Activated naive CD8-positive, alpha-beta T cell treated with anti-CD3 and anti-CD28 coated beads for 36 hours (primary cell): ENCODE data around the gene LCE2A. TPM values are rescaled to one million over a fixed set of nuclear protein-coding genes. Genes with fewer than 3 reads are reported as not detected.
"Not testable (repeated sequence)": the region's sequence is repeated elsewhere in the genome, so short reads cannot be mapped to it uniquely, and the experiment has no call there.

Experiments used
- DNase-seq: peaks from one replicate; pipeline ENCODE4 v3.0.0; 2021
- H3K27ac Mint-ChIP-seq: one replicate; pipeline ENCODE4 v1.8.0; 2022; ENCODE audit warnings: mild to moderate bottlenecking, moderate library complexity, mixed read lengths
- H3K27me3 Mint-ChIP-seq: one replicate; pipeline ENCODE4 v1.8.0; 2022; ENCODE audit warnings: mild to moderate bottlenecking, mixed read lengths
- H3K36me3 Mint-ChIP-seq: one replicate; pipeline ENCODE4 v1.8.0; 2021; ENCODE audit warnings: mild to moderate bottlenecking, mixed read lengths
- H3K4me1 Mint-ChIP-seq: one replicate; pipeline ENCODE4 v1.8.0; 2021; ENCODE audit warnings: mixed read lengths
- H3K4me3 Mint-ChIP-seq: one replicate; pipeline ENCODE4 v1.8.0; 2022; ENCODE audit warnings: mild to moderate bottlenecking, moderate library complexity, mixed read lengths
- H3K9me3 Mint-ChIP-seq: one replicate; pipeline ENCODE4 v1.8.0; 2022; ENCODE audit warnings: mixed read lengths
- total RNA-seq, 2 experiments: library from RNA; stranded (reverse); gene quantifications; one replicate each; pipeline ENCODE4 v1.2.3, GENCODE V29; 2021

The LCE2A gene
- not detected for total RNA-seq

GRCh38 chr1:152697701-152698600, at the start of gene LCE2A:
TSS of gene LCE2A (plus strand) at chr1:152698345. CDS start at chr1:152698902, 557 bp downstream.
- Mint-ChIP-seq H3K27me3 (peaks cover 18% of the 10 kb centered on the region), H3K27ac (no peak within 1 kb of the TSS), H3K36me3 (no peaks in the 10 kb centered on the region), H3K4me1 (no peaks in the 10 kb centered on the region), H3K9me3 (peaks cover under 1% of the 10 kb centered on the region), H3K4me3 (no peak within 1 kb of the TSS)
- DNase-seq = no peak

GRCh38 chr1:152654110-152654509, 44.0 kb upstream of the LCE2A start:
- no peak overlapping the region for H3K27ac Mint-ChIP-seq
- DNase-seq = peak; percentile 41
- H3K9me3 Mint-ChIP-seq = no peaks in the 10 kb centered on the region
- H3K4me3 Mint-ChIP-seq = no peak overlapping the region
- peaks cover 2% of the 10 kb centered on the region for H3K4me1 Mint-ChIP-seq
- H3K27me3 Mint-ChIP-seq = peaks cover 5% of the 10 kb centered on the region
- no peaks in the 10 kb centered on the region for H3K36me3 Mint-ChIP-seq

- H3K27ac Mint-ChIP-seq = no peak overlapping the region
- peaks cover 5% of the 10 kb centered on the region for H3K27me3 Mint-ChIP-seq
- no peak overlapping the region for H3K4me3 Mint-ChIP-seq
- H3K36me3 Mint-ChIP-seq = no peaks in the 10 kb centered on the region
- DNase-seq = no peak
- H3K4me1 Mint-ChIP-seq = peaks cover 2% of the 10 kb centered on the region
- no peaks in the 10 kb centered on the region for H3K9me3 Mint-ChIP-seq
Observed at GRCh38 chr1:152656459-152656858, 41.7 kb upstream of the LCE2A start.

- no peaks in the 10 kb centered on the region for H3K9me3 Mint-ChIP-seq
- H3K27ac Mint-ChIP-seq = no peak overlapping the region
- no peaks in the 10 kb centered on the region for H3K36me3 Mint-ChIP-seq
- peaks cover 2% of the 10 kb centered on the region for H3K4me1 Mint-ChIP-seq
- no peak overlapping the region for H3K4me3 Mint-ChIP-seq
- no peak for DNase-seq
- peaks cover 5% of the 10 kb centered on the region for H3K27me3 Mint-ChIP-seq
Observed at GRCh38 chr1:152657677-152658076, 40.5 kb upstream of the LCE2A start.

- Mint-ChIP-seq H3K9me3 (no peaks in the 10 kb centered on the region), H3K4me3 (no peak overlapping the region), H3K4me1 (peaks cover 2% of the 10 kb centered on the region), H3K36me3 (no peaks in the 10 kb centered on the region), H3K27me3 (peaks cover 4% of the 10 kb centered on the region), H3K27ac (no peak overlapping the region)
- DNase-seq = no peak
Observed at GRCh38 chr1:152658649-152659048, 39.5 kb upstream of the LCE2A start.

- peaks cover 11% of the 10 kb centered on the region for H3K27me3 Mint-ChIP-seq
- H3K4me1 Mint-ChIP-seq = no peaks in the 10 kb centered on the region
- H3K9me3 Mint-ChIP-seq = no peaks in the 10 kb centered on the region
- no peaks in the 10 kb centered on the region for H3K36me3 Mint-ChIP-seq
- no peak within 1 kb of the TSS for H3K27ac Mint-ChIP-seq
- H3K4me3 Mint-ChIP-seq = no peak within 1 kb of the TSS
- no peak for DNase-seq
Observed at GRCh38 chr1:152663098-152663497, 35.0 kb upstream of the LCE2A start, which contains the start of gene LCE2D. TSS of gene LCE2D (plus strand) at chr1:152663380. CDS start at chr1:152664106, 726 bp downstream.

GRCh38 chr1:152666171-152666570, 32.0 kb upstream of the LCE2A start:
- not testable (repeated sequence) for H3K36me3 Mint-ChIP-seq, H3K9me3 Mint-ChIP-seq, H3K4me1 Mint-ChIP-seq, DNase-seq, H3K27ac Mint-ChIP-seq, H3K4me3 Mint-ChIP-seq
- peaks cover 16% of the 10 kb centered on the region for H3K27me3 Mint-ChIP-seq

- Mint-ChIP-seq H3K9me3 (no peaks in the 10 kb centered on the region), H3K36me3 (no peaks in the 10 kb centered on the region), H3K27ac (no peak overlapping the region), H3K4me1 (no peaks in the 10 kb centered on the region), H3K4me3 (no peak overlapping the region), H3K27me3 (peaks cover 16% of the 10 kb centered on the region)
- no peak for DNase-seq
Observed at GRCh38 chr1:152667648-152668047, 30.5 kb upstream of the LCE2A start.

- Mint-ChIP-seq H3K4me3 (no peak overlapping the region), H3K9me3 (no peaks in the 10 kb centered on the region), H3K27me3 (peaks cover 16% of the 10 kb centered on the region), H3K36me3 (no peaks in the 10 kb centered on the region), H3K4me1 (no peaks in the 10 kb centered on the region), H3K27ac (no peak overlapping the region)
- no peak for DNase-seq
Observed at GRCh38 chr1:152673016-152673415, 25.1 kb upstream of the LCE2A start.

- H3K4me1 Mint-ChIP-seq, H3K9me3 Mint-ChIP-seq, H3K36me3 Mint-ChIP-seq, H3K27ac Mint-ChIP-seq, DNase-seq, H3K4me3 Mint-ChIP-seq: not testable (repeated sequence)
- peaks cover 28% of the 10 kb centered on the region for H3K27me3 Mint-ChIP-seq
Observed at GRCh38 chr1:152674983-152675382, 23.2 kb upstream of the LCE2A start, which contains the start of gene LCE2C. TSS of gene LCE2C (plus strand) at chr1:152675279. CDS start at chr1:152676016, 737 bp downstream.

- H3K4me1 Mint-ChIP-seq = no peaks in the 10 kb centered on the region
- H3K27ac Mint-ChIP-seq = no peak overlapping the region
- H3K9me3 Mint-ChIP-seq = no peaks in the 10 kb centered on the region
- no peak for DNase-seq
- H3K36me3 Mint-ChIP-seq = no peaks in the 10 kb centered on the region
- peaks cover 23% of the 10 kb centered on the region for H3K27me3 Mint-ChIP-seq
- no peak overlapping the region for H3K4me3 Mint-ChIP-seq
Observed at GRCh38 chr1:152679459-152679858, 18.7 kb upstream of the LCE2A start.

GRCh38 chr1:152681616-152682015, 16.5 kb upstream of the LCE2A start:
- no peak for DNase-seq
- Mint-ChIP-seq H3K9me3 (no peaks in the 10 kb centered on the region), H3K4me3 (no peak overlapping the region), H3K36me3 (no peaks in the 10 kb centered on the region), H3K27ac (no peak overlapping the region), H3K4me1 (no peaks in the 10 kb centered on the region), H3K27me3 (peaks cover 20% of the 10 kb centered on the region)

GRCh38 chr1:152683846-152684245, 14.3 kb upstream of the LCE2A start:
- no peaks in the 10 kb centered on the region for H3K36me3 Mint-ChIP-seq
- H3K4me3 Mint-ChIP-seq = no peak overlapping the region
- H3K4me1 Mint-ChIP-seq = no peaks in the 10 kb centered on the region
- H3K27ac Mint-ChIP-seq = no peak overlapping the region
- no peaks in the 10 kb centered on the region for H3K9me3 Mint-ChIP-seq
- H3K27me3 Mint-ChIP-seq = peaks cover 14% of the 10 kb centered on the region
- no peak for DNase-seq

GRCh38 chr1:152685823-152686222, 12.3 kb upstream of the LCE2A start, which contains the start of gene LCE2B:
TSS of gene LCE2B (plus strand) at chr1:152686123. CDS start at chr1:152686844, 721 bp downstream.
- not testable (repeated sequence) for DNase-seq, H3K27ac Mint-ChIP-seq, H3K4me1 Mint-ChIP-seq, H3K9me3 Mint-ChIP-seq, H3K4me3 Mint-ChIP-seq, H3K36me3 Mint-ChIP-seq
- peaks cover 25% of the 10 kb centered on the region for H3K27me3 Mint-ChIP-seq

- Mint-ChIP-seq H3K9me3 (peaks cover 4% of the 10 kb centered on the region), H3K27me3 (peaks cover 14% of the 10 kb centered on the region), H3K4me1 (no peaks in the 10 kb centered on the region), H3K36me3 (no peaks in the 10 kb centered on the region), H3K27ac (no peak overlapping the region), H3K4me3 (no peak overlapping the region)
- DNase-seq = no peak
Observed at GRCh38 chr1:152699746-152700145, 1.6 kb downstream of the LCE2A start.

GRCh38 chr1:152707860-152708259, 9.7 kb downstream of the LCE2A start, which contains the start of gene LCE4A:
TSS of gene LCE4A (plus strand) at chr1:152708160. CDS start at chr1:152709076, 916 bp downstream.
- Mint-ChIP-seq H3K4me3 (no peak within 1 kb of the TSS), H3K4me1 (no peaks in the 10 kb centered on the region), H3K27ac (no peak within 1 kb of the TSS), H3K27me3 (peaks cover 35% of the 10 kb centered on the region), H3K9me3 (peaks cover 4% of the 10 kb centered on the region), H3K36me3 (no peaks in the 10 kb centered on the region)
- DNase-seq = no peak
